NCI-H510A (cell line): ENCODE data around the gene GIGYF2.
"Not testable (repeated sequence)": the region's sequence is repeated elsewhere in the genome, so short reads cannot be mapped to it uniquely, and the experiment has no call there.

Experiments used
- DNase-seq: peaks from one replicate; lab custom pipeline; 2025; lab: John Stamatoyannopoulos, UW

GIGYF2 gene

GRCh38 chr2:232893834-232894233 is 196.7 kb downstream of the GIGYF2 start:
- no peak for DNase-seq

- no peak for DNase-seq
These were observed 197.1 kb downstream of the GIGYF2 start for GRCh38 chr2:232894251-232894650.

GRCh38 chr2:232894746-232895145 is 197.6 kb downstream of the GIGYF2 start:
- no peak for DNase-seq

GRCh38 chr2:232896111-232896510 is 199.0 kb downstream of the GIGYF2 start:
- no peak for DNase-seq

- no peak for DNase-seq
These were observed 199.8 kb downstream of the GIGYF2 start for GRCh38 chr2:232896720-232897597.

- DNase-seq, result no peak
These were observed 200.7 kb downstream of the GIGYF2 start for GRCh38 chr2:232897598-232898408.

- DNase-seq, result no peak
These were observed 201.7 kb downstream of the GIGYF2 start for GRCh38 chr2:232898592-232899543.

- DNase-seq, result no peak
These were observed 203.9 kb downstream of the GIGYF2 start for GRCh38 chr2:232900811-232901735.

GRCh38 chr2:232901736-232902578 is 204.8 kb downstream of the GIGYF2 start:
- no peak for DNase-seq

GRCh38 chr2:232903989-232904388 is 206.9 kb downstream of the GIGYF2 start:
- no peak for DNase-seq

- DNase-seq, result not testable (repeated sequence)
These were observed 210.0 kb downstream of the GIGYF2 start for GRCh38 chr2:232906867-232907717.

GRCh38 chr2:232907718-232908085 is 210.6 kb downstream of the GIGYF2 start:
- DNase-seq, result not testable (repeated sequence)

GRCh38 chr2:232908695-232909094 is 211.6 kb downstream of the GIGYF2 start:
- DNase-seq, result no peak
